MG63 (cell line): Measurements from ENCODE around the gene SLC2A11. TPM values are rescaled to one million over a fixed set of nuclear protein-coding genes. Genes with fewer than 3 reads are reported as not detected.
"Not testable (repeated sequence)": the region's sequence is repeated elsewhere in the genome, so short reads cannot be mapped to it uniquely, and the experiment has no call there.

Experiments used
- DNase-seq: peaks from one replicate; pipeline ENCODE4 v3.0.0-alpha.2; 2020
- H3K27me3 ChIP-seq: fragments of 250-450 bp; sonication (Bioruptor Pico); 2 replicates; pipeline ENCODE4 v1.5.1; 2020; ENCODE audit warnings: mild to moderate bottlenecking, moderate library complexity
- H3K36me3 ChIP-seq: fragments of 250-450 bp; sonication (Bioruptor Pico); 2 replicates; pipeline ENCODE4 v1.5.1; 2020; ENCODE audit warnings: mild to moderate bottlenecking, moderate library complexity
- H3K4me3 ChIP-seq: fragments of 250-450 bp; sonication (Bioruptor Pico); 2 replicates; pipeline ENCODE4 v1.5.1; 2020; ENCODE audit warnings: mild to moderate bottlenecking, moderate library complexity
- H3K9me3 ChIP-seq: fragments of 250-450 bp; sonication (Bioruptor Pico); 2 replicates; pipeline ENCODE4 v1.5.1; 2020; ENCODE audit warnings: mild to moderate bottlenecking, moderate library complexity
- total RNA-seq: library from RNA; depleted of rRNA; stranded (reverse); fragments of >200 nt; shearing (Covaris generic); gene quantifications from 2 replicates; pipeline ENCODE4 v1.2.3, GENCODE V29; 2014; ENCODE audit warnings: low replicate concordance

The SLC2A11 gene
- total RNA-seq, 1 experiment from 2014 or later, result 0.30 TPM

GRCh38 chr22:23907423-23907822, 49.7 kb downstream of the SLC2A11 start:
- not testable (repeated sequence) for H3K27me3 ChIP-seq, H3K4me3 ChIP-seq, H3K36me3 ChIP-seq, H3K9me3 ChIP-seq, DNase-seq

GRCh38 chr22:23908587-23909205, 51.0 kb downstream of the SLC2A11 start:
- Histone ChIP-seq H3K4me3 (no peak overlapping the region), H3K36me3 (no peaks in the 10 kb centered on the region), H3K9me3 (no peaks in the 10 kb centered on the region), H3K27me3 (no peaks in the 10 kb centered on the region)
- no peak for DNase-seq

GRCh38 chr22:23909296-23909898, 51.7 kb downstream of the SLC2A11 start:
- no peak for DNase-seq
- no peaks in the 10 kb centered on the region for H3K27me3 ChIP-seq

GRCh38 chr22:23910496-23911190, 53.0 kb downstream of the SLC2A11 start:
- Histone ChIP-seq H3K9me3 (no peaks in the 10 kb centered on the region), H3K4me3 (no peak overlapping the region), H3K36me3 (no peaks in the 10 kb centered on the region), H3K27me3 (no peaks in the 10 kb centered on the region)
- no peak for DNase-seq

More at GRCh38 chr22:23909296-23909898, 51.7 kb downstream of the SLC2A11 start:
- Histone ChIP-seq H3K4me3 (no peak overlapping the region), H3K9me3 (no peaks in the 10 kb centered on the region), H3K36me3 (no peaks in the 10 kb centered on the region)

GRCh38 chr22:23911318-23911980, 53.8 kb downstream of the SLC2A11 start:
- Histone ChIP-seq H3K4me3 (no peak overlapping the region), H3K9me3 (no peaks in the 10 kb centered on the region), H3K27me3 (no peaks in the 10 kb centered on the region), H3K36me3 (no peaks in the 10 kb centered on the region)
- DNase-seq, result no peak

- Histone ChIP-seq H3K9me3 (no peaks in the 10 kb centered on the region), H3K27me3 (no peaks in the 10 kb centered on the region), H3K4me3 (no peak overlapping the region), H3K36me3 (no peaks in the 10 kb centered on the region)
- no peak for DNase-seq
Measured at GRCh38 chr22:23912293-23912903, 54.7 kb downstream of the SLC2A11 start.

GRCh38 chr22:23913306-23913660, 55.6 kb downstream of the SLC2A11 start:
- H3K9me3 ChIP-seq, result no peaks in the 10 kb centered on the region
- H3K36me3 ChIP-seq, result no peaks in the 10 kb centered on the region
- no peak for DNase-seq
- no peaks in the 10 kb centered on the region for H3K27me3 ChIP-seq
- H3K4me3 ChIP-seq, result peak overlapping the region; percentile 62

GRCh38 chr22:23913661-23914353, 56.1 kb downstream of the SLC2A11 start:
- DNase-seq, result peak; percentile 100
- no peaks in the 10 kb centered on the region for H3K36me3 ChIP-seq
- no peaks in the 10 kb centered on the region for H3K9me3 ChIP-seq
- H3K27me3 ChIP-seq, result no peaks in the 10 kb centered on the region
- H3K4me3 ChIP-seq, result peak overlapping the region; percentile 62

- Histone ChIP-seq H3K4me3 (no peak overlapping the region), H3K36me3 (no peaks in the 10 kb centered on the region), H3K27me3 (no peaks in the 10 kb centered on the region), H3K9me3 (no peaks in the 10 kb centered on the region)
- DNase-seq, result no peak
Measured at GRCh38 chr22:23915290-23915689, 57.6 kb downstream of the SLC2A11 start.

GRCh38 chr22:23920267-23920611, 62.6 kb downstream of the SLC2A11 start:
- H3K27me3 ChIP-seq, H3K9me3 ChIP-seq, H3K4me3 ChIP-seq, H3K36me3 ChIP-seq, DNase-seq: not testable (repeated sequence)

GRCh38 chr22:23921586-23922201, 64.0 kb downstream of the SLC2A11 start:
- H3K9me3 ChIP-seq, H3K4me3 ChIP-seq, H3K27me3 ChIP-seq, H3K36me3 ChIP-seq: not testable (repeated sequence)
- peak; percentile 43 for DNase-seq

GRCh38 chr22:23922921-23923320, 65.2 kb downstream of the SLC2A11 start:
- Histone ChIP-seq H3K36me3 (no peaks in the 10 kb centered on the region), H3K9me3 (0 out of 2 replicates have a peak, but pooled peaks cover 2% of the 10 kb centered on the region), H3K4me3 (no peak overlapping the region), H3K27me3 (no peaks in the 10 kb centered on the region)
- DNase-seq, result no peak

- DNase-seq, result no peak
- Histone ChIP-seq H3K9me3 (0 out of 2 replicates have a peak, but pooled peaks cover 2% of the 10 kb centered on the region), H3K36me3 (no peaks in the 10 kb centered on the region), H3K4me3 (no peak overlapping the region), H3K27me3 (no peaks in the 10 kb centered on the region)
Measured at GRCh38 chr22:23925020-23925606, 67.4 kb downstream of the SLC2A11 start.

GRCh38 chr22:23926561-23926960, 68.9 kb downstream of the SLC2A11 start:
- H3K9me3 ChIP-seq, result peaks cover 8% of the 10 kb centered on the region
- no peaks in the 10 kb centered on the region for H3K27me3 ChIP-seq
- no peaks in the 10 kb centered on the region for H3K36me3 ChIP-seq
- no peak overlapping the region for H3K4me3 ChIP-seq
- no peak for DNase-seq
